ENCODE measurements around the gene HES4. TPM values are rescaled to one million over a fixed set of nuclear protein-coding genes. Genes with fewer than 3 reads are reported as not detected.

The HES4 gene
- total and polyA plus RNA-seq, 11 donors: 25.7 to 98.1 (median 37.3) TPM

DNA sequence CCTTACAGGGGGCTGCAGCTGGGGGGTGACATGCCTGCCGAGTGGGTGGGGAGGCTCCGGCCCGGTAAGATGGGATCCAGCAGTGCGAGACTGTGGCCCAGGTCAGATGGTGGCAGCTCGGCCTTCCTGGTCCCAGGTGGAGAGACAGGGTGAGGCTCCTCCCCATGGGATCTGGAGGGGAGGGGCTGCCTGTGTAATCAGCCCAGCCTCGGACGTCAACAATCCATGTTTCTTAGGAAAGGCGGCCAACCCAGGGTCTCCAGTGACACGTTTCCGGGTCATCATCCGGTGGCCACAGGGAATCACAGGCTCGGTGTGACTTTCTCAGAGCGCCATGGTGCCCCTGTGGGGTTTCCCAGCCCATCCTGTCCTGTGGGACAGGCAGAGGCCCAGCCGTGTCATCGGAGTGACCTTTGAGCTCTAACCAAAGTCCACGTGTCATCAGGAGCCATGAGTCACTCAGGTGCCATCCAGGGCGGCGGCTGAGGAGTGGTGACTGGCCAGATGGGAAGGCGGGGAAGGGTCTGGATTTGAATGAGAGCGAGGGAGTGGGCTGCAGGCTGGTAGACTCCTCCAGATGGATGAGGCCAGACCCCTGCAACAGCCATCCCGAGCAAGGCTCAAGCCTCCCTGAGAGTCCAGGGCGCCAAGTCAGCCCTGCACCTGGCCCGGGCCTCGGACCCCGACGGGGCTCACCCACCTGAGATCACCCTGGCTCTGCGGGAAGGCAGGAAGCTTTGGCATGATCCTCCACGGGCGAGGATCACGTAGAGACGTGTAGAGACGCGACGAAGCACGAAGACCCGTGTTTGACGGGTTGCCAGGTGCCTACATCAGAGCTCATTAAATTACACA is 6.6 kb upstream of the HES4 start:
- DNase-seq: peak in 4 of 5 donors; percentile 18 to 40 (median 32)
- Histone ChIP-seq H3K9me3 (no peaks in the 10 kb centered on the region), H3K4me3 (no peak overlapping the region), H3K27ac (no peak overlapping the region), H3K36me3 (peaks cover 0 to 4% (median 0%) of the 10 kb centered on the region in 9 donors), H3K27me3 (peaks cover 0 to 24% (median 0%) of the 10 kb centered on the region in 9 donors), H3K4me1 (peaks cover 9 to 31% (median 21%) of the 10 kb centered on the region in 12 donors)
- intact Hi-C loops (cut with DNase I): no loop called here
- TF ChIP-seq POLR2A (IDR thresholded peaks at IDR 0.05) (no peak), CTCF (IDR thresholded peaks at IDR 0.05) (no peak)
- 79 to 87% (median 84%) methylated on average over 28 to 37 of the region's 37 CpGs for WGBS, 4 donors
- no peak for ATAC-seq

DNA sequence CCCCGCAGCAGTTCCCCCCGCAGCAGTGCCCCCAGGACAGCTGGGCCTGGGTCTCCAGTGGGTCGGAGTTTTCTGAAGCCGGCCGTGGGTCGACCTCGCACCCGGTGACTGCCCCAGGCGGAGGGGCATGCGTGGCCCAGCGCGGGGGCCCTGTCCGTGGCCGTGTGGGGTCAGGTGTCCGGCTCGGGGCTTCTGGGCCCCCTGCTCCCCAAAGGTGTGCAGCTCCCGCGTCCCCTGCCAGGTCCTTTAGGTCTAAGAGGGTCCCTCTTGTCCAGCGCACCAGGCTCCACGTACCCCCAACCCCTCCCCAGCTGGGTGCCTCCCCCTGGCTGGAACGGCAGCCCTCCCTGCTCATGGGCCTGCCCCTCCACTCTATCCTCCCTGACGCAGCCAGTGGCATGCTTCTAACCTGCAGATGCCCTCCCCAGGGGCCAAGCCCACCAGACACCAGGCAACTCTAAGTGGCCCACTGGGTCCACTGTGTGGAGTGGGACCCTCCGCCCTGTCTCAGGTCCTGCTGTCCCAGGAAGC is 5.9 kb upstream of the HES4 start:
- peak overlapping the region in 2 of 12 donors; percentile 31 to 54 for H3K27ac ChIP-seq
- no peaks in the 10 kb centered on the region for H3K9me3 ChIP-seq
- DNase-seq (peak in 2 of 5 donors; percentile 27 to 58), ATAC-seq (no peak)
- peaks cover 10 to 38% (median 25%) of the 10 kb centered on the region in 12 donors for H3K4me1 ChIP-seq
- peaks cover 0 to 4% (median 0%) of the 10 kb centered on the region in 9 donors for H3K36me3 ChIP-seq
- no peak overlapping the region for H3K4me3 ChIP-seq
- TF ChIP-seq CTCF (IDR thresholded peaks at IDR 0.05) (no peak), POLR2A (IDR thresholded peaks at IDR 0.05) (no peak)
- peaks cover 0 to 31% (median 0%) of the 10 kb centered on the region in 9 donors for H3K27me3 ChIP-seq
- intact Hi-C loops (cut with DNase I): no loop called here
- WGBS, 4 donors: 53 to 79% (median 58%) methylated on average over 2 to 23 of the region's 23 CpGs

- intact Hi-C loops (cut with DNase I): no loop called here
Observed at GRCh38 chr1:1004780-1005697, 5.1 kb upstream of the HES4 start.

More at GRCh38 chr1:1004780-1005697, 5.1 kb upstream of the HES4 start:
- TF ChIP-seq CTCF (IDR thresholded peaks at IDR 0.05) (no peak), POLR2A (IDR thresholded peaks at IDR 0.05) (no peak)
- Histone ChIP-seq H3K27me3 (peaks cover 0 to 39% (median 0%) of the 10 kb centered on the region in 9 donors), H3K27ac (peak overlapping the region in 8 of 12 donors; percentile 20 to 59 (median 40)), H3K4me3 (peak overlapping the region in 4 of 12 donors; percentile 1 to 8 (median 4)), H3K4me1 (peaks cover 10 to 42% (median 27%) of the 10 kb centered on the region in 12 donors), H3K9me3 (no peaks in the 10 kb centered on the region), H3K36me3 (peaks cover 0 to 4% (median 0%) of the 10 kb centered on the region in 9 donors)
- whole genome bisulfite sequencing, 4 donors: 14 to 23% (median 16%) methylated on average over 14 to 21 of the region's 21 CpGs
- ATAC-seq (peak in 3 of 4 donors; percentile 15 to 58 (median 24)), DNase-seq (peak in 4 of 5 donors; percentile 48 to 74 (median 65))
